Measurements from ENCODE around the gene CCNT2.

- no peak for TF ChIP-seq CTCF (IDR thresholded peaks at IDR 0.05; ENCODE audit: low read depth, low read length, missing input control)
- TF ChIP-seq FOXA1 (IDR thresholded peaks at IDR 0.05) = no peak
- no peak for TF ChIP-seq JUND (IDR thresholded peaks at IDR 0.05)
- no peak for TF ChIP-seq ATF3 (IDR thresholded peaks at IDR 0.05)
- no peak for TF ChIP-seq RAD21 (IDR thresholded peaks at IDR 0.05)
- no peak for TF ChIP-seq YY1 (IDR thresholded peaks at IDR 0.05)
- no peak for TF ChIP-seq REST (IDR thresholded peaks at IDR 0.05)
- TF ChIP-seq EGR1 (IDR thresholded peaks at IDR 0.05; ENCODE audit: low read depth in 2 of 2) = no peak
- no peak for TF ChIP-seq ZBTB33 (IDR thresholded peaks at IDR 0.05)
- no peak for TF ChIP-seq TAF1 (conservative IDR thresholded peaks at IDR 0.05)
Measured at GRCh38 chr2:134882773-134883172, 35.8 kb upstream of the CCNT2 start.

All from liver (tissue), 3 donors.